Measurements from ENCODE around the gene USP43. TPM values are rescaled to one million over a fixed set of nuclear protein-coding genes. Genes with fewer than 3 reads are reported as not detected.

USP43 gene
- total RNA-seq, 1 experiment from 2014 or later: 8.1 TPM

- Histone ChIP-seq H3K27me3 (ENCODE audit: low read length) (no peaks in the 10 kb centered on the region), H3F3A (ENCODE audit: low read length, unreplicated experiment) (no peaks in the 10 kb centered on the region), H3K4me2 (ENCODE audit: low read length) (no peak overlapping the region), H3K9me2 (replicated peaks; ENCODE audit: low read length) (no peaks in the 10 kb centered on the region), H3K9me3 (ENCODE audit: low read length) (no peaks in the 10 kb centered on the region), H2AFZ (ENCODE audit: low read length) (0 out of 2 replicates have a peak overlapping the region, but pooled peaks have one; percentile 25), H3K27ac (ENCODE audit: low read length) (no peak overlapping the region), H4K20me1 (ENCODE audit: low read length) (no peaks in the 10 kb centered on the region), H3K79me2 (ENCODE audit: low read length) (no peaks in the 10 kb centered on the region), H3K9ac (ENCODE audit: low read length) (no peak overlapping the region), H3K36me3 (ENCODE audit: low read depth, low read length) (no peaks in the 10 kb centered on the region), H3K4me1 (ENCODE audit: insufficient read depth, low read length) (no peaks in the 10 kb centered on the region), H3K4me3 (ENCODE audit: low read length) (no peak overlapping the region)
- BruUV-seq (replicated peaks): no TSS peak
- TF ChIP-seq CTCF (conservative IDR thresholded peaks at IDR 0.05; ENCODE audit: low read depth, low read length): peak; percentile 46; the same call in 1 of the 2 replicates
- no peak for TF ChIP-seq EZH2 (IDR thresholded peaks at IDR 0.05; ENCODE audit: low read length, unreplicated experiment)
- TF ChIP-seq EZH2phosphoT487 (IDR thresholded peaks at IDR 0.05; ENCODE audit: borderline replicate concordance, low read length): no peak
- POLR2A ChIA-PET (ENCODE audit: unreplicated experiment): no interaction called here
- DNase-seq: peak; percentile 58
- CTCF ChIA-PET: interaction anchor here (0.7 to 1.1 kb wide), 2 partner anchors 140 to 1044 kb away, joined by 3 to 4 read pairs; no protein-coding TSS in a partner anchor
- intact Hi-C loops (cut with micrococcal nuclease): no loop called here
- ATAC-seq: peak; percentile 45; the same call in 1 of the 2 replicates
These were observed 16.8 kb upstream of the USP43 start for GRCh38 chr17:9628509-9628908.

- TF ChIP-seq EZH2 (IDR thresholded peaks at IDR 0.05; ENCODE audit: low read length, unreplicated experiment) (no peak), EZH2phosphoT487 (IDR thresholded peaks at IDR 0.05; ENCODE audit: borderline replicate concordance, low read length) (no peak), CTCF (conservative IDR thresholded peaks at IDR 0.05; ENCODE audit: low read depth, low read length) (no peak)
- H3K4me3 ChIP-seq (ENCODE audit: low read length): no peak overlapping the region
- no peaks in the 10 kb centered on the region for H3K4me1 ChIP-seq (ENCODE audit: insufficient read depth, low read length)
- no peaks in the 10 kb centered on the region for H3K79me2 ChIP-seq (ENCODE audit: low read length)
- intact Hi-C loops (cut with micrococcal nuclease): no loop called here
- no peaks in the 10 kb centered on the region for H3K9me2 ChIP-seq (replicated peaks; ENCODE audit: low read length)
- no peak overlapping the region for H2AFZ ChIP-seq (ENCODE audit: low read length)
- no TSS peak for BruUV-seq (replicated peaks)
- H3F3A ChIP-seq (ENCODE audit: low read length, unreplicated experiment): no peaks in the 10 kb centered on the region
- DNase-seq (no peak), ATAC-seq (no peak)
- no peaks in the 10 kb centered on the region for H3K36me3 ChIP-seq (ENCODE audit: low read depth, low read length)
- no peak overlapping the region for H3K27ac ChIP-seq (ENCODE audit: low read length)
- H3K27me3 ChIP-seq (ENCODE audit: low read length): no peaks in the 10 kb centered on the region
- no peaks in the 10 kb centered on the region for H3K9me3 ChIP-seq (ENCODE audit: low read length)
- ChIA-PET POLR2A (ENCODE audit: unreplicated experiment) (no interaction called here), CTCF (no interaction called here)
- H3K9ac ChIP-seq (ENCODE audit: low read length): no peak overlapping the region
- no peaks in the 10 kb centered on the region for H4K20me1 ChIP-seq (ENCODE audit: low read length)
- no peak overlapping the region for H3K4me2 ChIP-seq (ENCODE audit: low read length)
These were observed 12.6 kb upstream of the USP43 start for GRCh38 chr17:9632741-9633140.

- no TSS peak for BruUV-seq (replicated peaks)
- H3K36me3 ChIP-seq (ENCODE audit: low read depth, low read length): no peaks in the 10 kb centered on the region
- no peak overlapping the region for H3K9ac ChIP-seq (ENCODE audit: low read length)
- ChIA-PET CTCF (no interaction called here), POLR2A (ENCODE audit: unreplicated experiment) (no interaction called here)
- H3K9me2 ChIP-seq (replicated peaks; ENCODE audit: low read length): no peaks in the 10 kb centered on the region
- ATAC-seq: no peak
- no peaks in the 10 kb centered on the region for H3K79me2 ChIP-seq (ENCODE audit: low read length)
- no peak overlapping the region for H3K27ac ChIP-seq (ENCODE audit: low read length)
- H2AFZ ChIP-seq (ENCODE audit: low read length): no peak overlapping the region
- no peaks in the 10 kb centered on the region for H4K20me1 ChIP-seq (ENCODE audit: low read length)
- H3K4me2 ChIP-seq (ENCODE audit: low read length): no peak overlapping the region
- no peak for DNase-seq
- no peaks in the 10 kb centered on the region for H3F3A ChIP-seq (ENCODE audit: low read length, unreplicated experiment)
- no peaks in the 10 kb centered on the region for H3K4me1 ChIP-seq (ENCODE audit: insufficient read depth, low read length)
- H3K4me3 ChIP-seq (ENCODE audit: low read length): no peak overlapping the region
- intact Hi-C loops (cut with micrococcal nuclease): no loop called here
- H3K27me3 ChIP-seq (ENCODE audit: low read length): no peaks in the 10 kb centered on the region
- H3K9me3 ChIP-seq (ENCODE audit: low read length): no peaks in the 10 kb centered on the region
- TF ChIP-seq EZH2phosphoT487 (IDR thresholded peaks at IDR 0.05; ENCODE audit: borderline replicate concordance, low read length) (no peak), CTCF (conservative IDR thresholded peaks at IDR 0.05; ENCODE audit: low read depth, low read length) (no peak)
These were observed 10.0 kb upstream of the USP43 start for GRCh38 chr17:9635340-9635739.

Measured in PC-3 (cell line).